Measurements from ENCODE around the gene RASSF3. TPM values are rescaled to one million over a fixed set of nuclear protein-coding genes. Genes with fewer than 3 reads are reported as not detected.

Gene RASSF3
- total RNA-seq, 1 donor: 13.8 TPM

DNA sequence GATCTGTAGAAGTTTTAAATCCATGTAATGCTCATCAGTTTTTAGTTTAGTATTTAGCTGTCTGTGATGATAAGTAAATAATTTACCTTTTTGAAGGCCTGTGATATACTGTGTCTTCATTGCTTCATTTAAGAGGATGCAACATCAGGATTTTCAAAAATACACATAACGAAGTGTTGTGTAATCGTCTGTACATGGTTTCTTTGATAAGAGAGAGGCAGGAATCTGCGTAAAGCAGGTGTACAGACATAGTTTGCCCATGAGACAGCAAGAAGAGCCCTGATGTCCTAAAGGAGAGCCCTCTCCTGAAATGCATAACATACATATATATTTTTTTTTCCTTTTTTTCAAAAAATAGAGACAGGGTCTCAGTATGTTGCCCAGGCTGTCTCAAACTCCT, 44.8 kb downstream of the RASSF3 start:
- peaks cover 31% of the 10 kb centered on the region for H3K79me2 ChIP-seq (ENCODE audit: insufficient read depth, low read length)
- no peak overlapping the region for H3K4me2 ChIP-seq (ENCODE audit: insufficient read depth, low read length)
- no peaks in the 10 kb centered on the region for H3K36me3 ChIP-seq (ENCODE audit: insufficient read depth, low read length)
- no peaks in the 10 kb centered on the region for H3K9me3 ChIP-seq (ENCODE audit: low read depth, low read length)
- H4K20me1 ChIP-seq (ENCODE audit: insufficient read depth, low read length): peaks cover 2% of the 10 kb centered on the region
- no peak for DNase-seq (ENCODE audit: insufficient read length, low spot score, missing footprints)
- H3K4me3 ChIP-seq (ENCODE audit: insufficient read depth, low read length): no peak overlapping the region
- H2AFZ ChIP-seq (ENCODE audit: low read length): no peak overlapping the region
- TF ChIP-seq, protein P1, sequence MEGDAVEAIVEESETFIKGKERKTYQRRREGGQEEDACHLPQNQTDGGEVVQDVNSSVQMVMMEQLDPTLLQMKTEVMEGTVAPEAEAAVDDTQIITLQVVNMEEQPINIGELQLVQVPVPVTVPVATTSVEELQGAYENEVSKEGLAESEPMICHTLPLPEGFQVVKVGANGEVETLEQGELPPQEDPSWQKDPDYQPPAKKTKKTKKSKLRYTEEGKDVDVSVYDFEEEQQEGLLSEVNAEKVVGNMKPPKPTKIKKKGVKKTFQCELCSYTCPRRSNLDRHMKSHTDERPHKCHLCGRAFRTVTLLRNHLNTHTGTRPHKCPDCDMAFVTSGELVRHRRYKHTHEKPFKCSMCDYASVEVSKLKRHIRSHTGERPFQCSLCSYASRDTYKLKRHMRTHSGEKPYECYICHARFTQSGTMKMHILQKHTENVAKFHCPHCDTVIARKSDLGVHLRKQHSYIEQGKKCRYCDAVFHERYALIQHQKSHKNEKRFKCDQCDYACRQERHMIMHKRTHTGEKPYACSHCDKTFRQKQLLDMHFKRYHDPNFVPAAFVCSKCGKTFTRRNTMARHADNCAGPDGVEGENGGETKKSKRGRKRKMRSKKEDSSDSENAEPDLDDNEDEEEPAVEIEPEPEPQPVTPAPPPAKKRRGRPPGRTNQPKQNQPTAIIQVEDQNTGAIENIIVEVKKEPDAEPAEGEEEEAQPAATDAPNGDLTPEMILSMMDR (IDR thresholded peaks at IDR 0.05; ENCODE audit: extremely low read depth, low read depth, low read length): no peak
- peaks cover 9% of the 10 kb centered on the region for H3K4me1 ChIP-seq (ENCODE audit: insufficient read depth, low read length)
- H3K27ac ChIP-seq (ENCODE audit: low read depth, low read length): no peak overlapping the region
- no peaks in the 10 kb centered on the region for H3K27me3 ChIP-seq (ENCODE audit: insufficient read depth, low read length)

DNA sequence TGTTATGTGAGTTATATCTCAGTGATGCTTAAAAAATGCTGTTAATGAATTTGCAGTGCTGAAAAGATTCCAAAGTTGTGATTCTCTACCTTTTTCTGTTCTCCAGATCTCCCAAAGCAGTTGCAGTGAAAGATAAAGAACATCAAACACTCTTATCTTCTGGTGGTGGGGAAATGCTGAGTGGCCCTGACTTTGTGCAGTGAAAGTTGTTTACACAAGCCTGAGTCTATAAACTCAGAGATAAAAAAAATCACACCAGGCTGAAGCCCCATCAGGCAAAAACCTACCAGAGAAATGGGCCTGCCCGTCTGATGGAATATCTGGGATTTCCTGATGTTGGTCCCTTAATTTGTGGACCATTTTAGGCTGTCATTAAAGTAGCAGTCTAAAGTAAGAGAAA, 46.1 kb downstream of the RASSF3 start:
- H4K20me1 ChIP-seq (ENCODE audit: insufficient read depth, low read length): peaks cover 2% of the 10 kb centered on the region
- H2AFZ ChIP-seq (ENCODE audit: low read length): no peak overlapping the region
- no peak overlapping the region for H3K4me3 ChIP-seq (ENCODE audit: insufficient read depth, low read length)
- H3K9me3 ChIP-seq (ENCODE audit: low read depth, low read length): no peaks in the 10 kb centered on the region
- no peaks in the 10 kb centered on the region for H3K36me3 ChIP-seq (ENCODE audit: insufficient read depth, low read length)
- TF ChIP-seq, protein P1 (IDR thresholded peaks at IDR 0.05; ENCODE audit: extremely low read depth, low read depth, low read length): no peak
- H3K27ac ChIP-seq (ENCODE audit: low read depth, low read length): no peak overlapping the region
- H3K4me2 ChIP-seq (ENCODE audit: insufficient read depth, low read length): no peak overlapping the region
- H3K27me3 ChIP-seq (ENCODE audit: insufficient read depth, low read length): no peaks in the 10 kb centered on the region
- DNase-seq (ENCODE audit: insufficient read length, low spot score, missing footprints): no peak
- H3K79me2 ChIP-seq (ENCODE audit: insufficient read depth, low read length): peaks cover 32% of the 10 kb centered on the region
- H3K4me1 ChIP-seq (ENCODE audit: insufficient read depth, low read length): peaks cover 5% of the 10 kb centered on the region

DNA sequence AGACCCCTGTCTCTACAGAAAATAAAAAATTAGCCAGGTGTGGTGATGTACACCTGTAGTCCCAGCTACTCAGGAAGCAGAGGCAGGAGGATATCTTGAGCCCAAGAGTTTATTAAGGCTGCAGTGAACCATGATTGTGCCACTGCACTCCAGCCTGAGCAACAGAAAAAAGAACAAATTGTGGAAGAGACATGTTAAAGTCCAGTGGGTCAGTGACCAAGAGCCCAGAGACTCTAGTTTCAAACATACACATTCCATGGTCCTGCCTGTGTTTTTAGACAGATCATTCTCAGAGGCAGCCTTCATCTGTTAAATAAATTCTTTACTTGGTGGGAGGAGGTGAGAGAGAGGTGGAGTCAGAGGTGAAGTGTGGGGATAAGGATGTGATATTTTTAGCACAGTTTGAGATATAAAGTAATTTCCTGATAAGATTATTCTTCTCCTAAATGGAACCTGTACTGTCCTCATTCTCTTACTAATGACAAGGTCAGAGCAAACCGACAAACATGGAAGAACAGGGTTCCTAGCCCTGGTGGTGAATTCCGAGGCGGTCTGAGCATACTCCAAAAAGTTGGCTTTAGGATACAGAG, 48.7 kb downstream of the RASSF3 start:
- TF ChIP-seq, protein P1 (IDR thresholded peaks at IDR 0.05; ENCODE audit: extremely low read depth, low read depth, low read length): no peak
- no peak overlapping the region for H3K4me3 ChIP-seq (ENCODE audit: insufficient read depth, low read length)
- H3K4me1 ChIP-seq (ENCODE audit: insufficient read depth, low read length): peaks cover under 1% of the 10 kb centered on the region
- no peaks in the 10 kb centered on the region for H3K9me3 ChIP-seq (ENCODE audit: low read depth, low read length)
- H2AFZ ChIP-seq (ENCODE audit: low read length): no peak overlapping the region
- H3K27me3 ChIP-seq (ENCODE audit: insufficient read depth, low read length): no peaks in the 10 kb centered on the region
- no peak overlapping the region for H3K27ac ChIP-seq (ENCODE audit: low read depth, low read length)
- no peak overlapping the region for H3K4me2 ChIP-seq (ENCODE audit: insufficient read depth, low read length)
- DNase-seq (ENCODE audit: insufficient read length, low spot score, missing footprints): no peak
- H3K79me2 ChIP-seq (ENCODE audit: insufficient read depth, low read length): peaks cover 14% of the 10 kb centered on the region
- peaks cover 3% of the 10 kb centered on the region for H4K20me1 ChIP-seq (ENCODE audit: insufficient read depth, low read length)
- H3K36me3 ChIP-seq (ENCODE audit: insufficient read depth, low read length): no peaks in the 10 kb centered on the region

DNA sequence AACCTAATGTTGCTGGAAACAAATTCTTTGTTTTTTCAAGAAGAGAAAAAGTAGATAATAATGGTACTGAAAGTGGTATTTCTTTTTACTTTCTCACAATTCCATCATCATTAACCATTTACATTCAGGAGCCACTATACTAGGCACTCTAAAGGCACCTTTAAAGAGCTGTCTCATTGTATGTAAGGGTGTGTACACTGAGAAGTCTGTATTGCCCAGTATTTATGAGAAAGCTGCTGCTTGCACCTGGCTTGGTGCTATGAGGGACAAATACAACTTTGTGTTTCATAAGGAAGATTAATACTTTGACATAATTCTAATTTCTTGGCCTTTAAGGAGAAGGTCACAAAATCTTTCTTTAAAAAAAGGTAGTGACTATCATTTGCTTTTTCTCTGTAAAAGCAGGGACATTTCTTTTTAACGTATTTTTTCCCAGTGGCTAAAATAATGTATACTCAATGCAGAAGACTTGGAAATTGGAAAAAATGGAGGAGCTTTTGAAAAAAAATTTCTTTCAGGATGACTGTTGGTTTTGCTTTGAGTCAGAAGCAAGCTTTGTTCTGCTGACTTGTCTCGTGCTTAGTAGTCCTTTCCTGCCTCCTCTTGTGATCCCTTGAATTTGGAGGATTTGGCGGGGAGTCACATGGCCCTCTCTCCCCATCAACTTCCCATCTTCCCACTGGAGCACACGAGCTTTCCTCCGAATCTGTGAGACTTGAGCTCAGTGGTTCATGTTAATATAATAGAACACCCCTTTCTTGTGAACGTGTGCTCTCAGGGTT, 50.1 kb downstream of the RASSF3 start:
- no peaks in the 10 kb centered on the region for H3K9me3 ChIP-seq (ENCODE audit: low read depth, low read length)
- H3K27ac ChIP-seq (ENCODE audit: low read depth, low read length): no peak overlapping the region
- H3K4me2 ChIP-seq (ENCODE audit: insufficient read depth, low read length): no peak overlapping the region
- peaks cover 3% of the 10 kb centered on the region for H4K20me1 ChIP-seq (ENCODE audit: insufficient read depth, low read length)
- TF ChIP-seq, protein P1 (IDR thresholded peaks at IDR 0.05; ENCODE audit: extremely low read depth, low read depth, low read length): no peak
- H3K36me3 ChIP-seq (ENCODE audit: insufficient read depth, low read length): no peaks in the 10 kb centered on the region
- peaks cover under 1% of the 10 kb centered on the region for H3K4me1 ChIP-seq (ENCODE audit: insufficient read depth, low read length)
- no peak overlapping the region for H2AFZ ChIP-seq (ENCODE audit: low read length)
- no peak overlapping the region for H3K4me3 ChIP-seq (ENCODE audit: insufficient read depth, low read length)
- H3K27me3 ChIP-seq (ENCODE audit: insufficient read depth, low read length): no peaks in the 10 kb centered on the region
- DNase-seq (ENCODE audit: insufficient read length, low spot score, missing footprints): no peak
- peaks cover 16% of the 10 kb centered on the region for H3K79me2 ChIP-seq (ENCODE audit: insufficient read depth, low read length)

All from osteoblast (primary cell).